Measurements from ENCODE around the gene RLN1. TPM values are rescaled to one million over a fixed set of nuclear protein-coding genes. Genes with fewer than 3 reads are reported as not detected.
"Not testable (repeated sequence)": the region's sequence is repeated elsewhere in the genome, so short reads cannot be mapped to it uniquely, and the experiment has no call there.

The RLN1 gene
- total and polyA plus RNA-seq, 2 donors (not counting 1 experiment from before 2014, with no cell fraction given), result not detected

DNA sequence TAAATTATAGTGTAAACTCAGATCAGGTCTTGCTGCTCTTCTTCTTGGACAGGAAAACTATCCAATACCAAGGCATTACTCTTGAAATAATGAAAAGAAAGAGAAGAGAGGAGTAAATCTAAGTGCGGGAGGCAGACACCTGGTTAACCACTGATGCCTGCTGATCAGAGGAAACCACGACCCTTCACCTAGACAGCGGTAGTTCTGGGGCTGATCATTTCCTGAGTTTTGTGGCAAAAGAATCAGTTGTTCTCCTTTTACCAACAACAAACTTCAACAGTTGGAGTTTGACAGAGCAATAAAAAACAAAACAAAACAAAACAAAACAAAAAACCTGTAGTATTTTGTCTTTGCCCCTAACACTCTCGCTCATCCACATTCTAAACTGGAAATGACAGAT is 3.0 kb downstream of the RLN1 start:
- H3K9ac ChIP-seq (ENCODE audit: insufficient read depth, low read length), result no peak overlapping the region
- DNase-seq (ENCODE audit: low read depth in 2 of 2), result no peak
- H3K9me3 ChIP-seq (ENCODE audit: control insufficient read depth, insufficient read depth, low read depth, low read length), result no peaks in the 10 kb centered on the region
- H4K20me1 ChIP-seq (ENCODE audit: control insufficient read depth, extremely low read depth, insufficient read depth, low read length), result no peaks in the 10 kb centered on the region
- H3K79me2 ChIP-seq (ENCODE audit: control insufficient read depth, insufficient read depth, low read length), result no peaks in the 10 kb centered on the region
- no peak overlapping the region for H3K4me2 ChIP-seq (ENCODE audit: extremely low read depth, insufficient read depth, low read length)
- peaks cover 6% of the 10 kb centered on the region for H3K27me3 ChIP-seq (ENCODE audit: control insufficient read depth, insufficient read depth, low read length)
- no peaks in the 10 kb centered on the region for H3K36me3 ChIP-seq (ENCODE audit: control insufficient read depth, insufficient read depth, low read length)
- no peak for TF ChIP-seq EZH2 (IDR thresholded peaks at IDR 0.05; ENCODE audit: low read length, missing control alignments)
- TF ChIP-seq, protein P1, sequence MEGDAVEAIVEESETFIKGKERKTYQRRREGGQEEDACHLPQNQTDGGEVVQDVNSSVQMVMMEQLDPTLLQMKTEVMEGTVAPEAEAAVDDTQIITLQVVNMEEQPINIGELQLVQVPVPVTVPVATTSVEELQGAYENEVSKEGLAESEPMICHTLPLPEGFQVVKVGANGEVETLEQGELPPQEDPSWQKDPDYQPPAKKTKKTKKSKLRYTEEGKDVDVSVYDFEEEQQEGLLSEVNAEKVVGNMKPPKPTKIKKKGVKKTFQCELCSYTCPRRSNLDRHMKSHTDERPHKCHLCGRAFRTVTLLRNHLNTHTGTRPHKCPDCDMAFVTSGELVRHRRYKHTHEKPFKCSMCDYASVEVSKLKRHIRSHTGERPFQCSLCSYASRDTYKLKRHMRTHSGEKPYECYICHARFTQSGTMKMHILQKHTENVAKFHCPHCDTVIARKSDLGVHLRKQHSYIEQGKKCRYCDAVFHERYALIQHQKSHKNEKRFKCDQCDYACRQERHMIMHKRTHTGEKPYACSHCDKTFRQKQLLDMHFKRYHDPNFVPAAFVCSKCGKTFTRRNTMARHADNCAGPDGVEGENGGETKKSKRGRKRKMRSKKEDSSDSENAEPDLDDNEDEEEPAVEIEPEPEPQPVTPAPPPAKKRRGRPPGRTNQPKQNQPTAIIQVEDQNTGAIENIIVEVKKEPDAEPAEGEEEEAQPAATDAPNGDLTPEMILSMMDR (conservative IDR thresholded peaks at IDR 0.05 in 1 of 2, IDR thresholded peaks at IDR 0.05 in 1 of 2; ENCODE audit: low read depth in 1 of 2, low read length in 2 of 2), result no peak
- no peaks in the 10 kb centered on the region for H3K4me1 ChIP-seq (ENCODE audit: control insufficient read depth, extremely low read depth, insufficient read depth, low read length)
- no peak overlapping the region for H3K4me3 ChIP-seq (replicated peaks in 1 of 4; ENCODE audit: control extremely low read depth in 1 of 4, insufficient read depth in 1 of 4, low read depth in 3 of 4, low read length in 4 of 4)
- H2AFZ ChIP-seq (ENCODE audit: low read length), result no peak overlapping the region
- H3K27ac ChIP-seq (ENCODE audit: insufficient read depth, low read length), result no peak overlapping the region

DNA sequence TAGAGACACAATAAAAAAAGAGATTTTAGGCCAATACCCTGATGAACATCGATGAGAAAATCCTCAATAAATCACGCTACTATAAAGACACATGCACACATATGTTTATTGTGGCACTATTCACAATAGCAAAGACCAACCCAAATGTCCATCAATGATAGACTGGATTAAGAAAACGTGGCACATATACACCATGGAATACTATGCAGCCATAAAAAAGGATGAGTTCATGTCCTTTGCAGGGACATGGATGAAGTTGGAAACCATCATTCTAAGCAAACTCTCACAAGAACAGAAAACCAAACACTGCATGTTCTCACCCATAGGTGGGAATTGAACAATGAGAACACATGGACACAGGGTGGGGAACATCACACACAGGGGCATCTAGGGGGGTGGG is 8.4 kb downstream of the RLN1 start:
- not testable (repeated sequence) for H3K9me3 ChIP-seq (ENCODE audit: control insufficient read depth, insufficient read depth, low read depth, low read length); H3K4me3 ChIP-seq (replicated peaks in 1 of 4; ENCODE audit: control extremely low read depth in 1 of 4, insufficient read depth in 1 of 4, low read depth in 3 of 4, low read length in 4 of 4); H3K4me1 ChIP-seq (ENCODE audit: control insufficient read depth, extremely low read depth, insufficient read depth, low read length); H3K9ac ChIP-seq (ENCODE audit: insufficient read depth, low read length); H3K27me3 ChIP-seq (ENCODE audit: control insufficient read depth, insufficient read depth, low read length); H3K36me3 ChIP-seq (ENCODE audit: control insufficient read depth, insufficient read depth, low read length); H4K20me1 ChIP-seq (ENCODE audit: control insufficient read depth, extremely low read depth, insufficient read depth, low read length); H3K4me2 ChIP-seq (ENCODE audit: extremely low read depth, insufficient read depth, low read length); H3K79me2 ChIP-seq (ENCODE audit: control insufficient read depth, insufficient read depth, low read length); H2AFZ ChIP-seq (ENCODE audit: low read length); H3K27ac ChIP-seq (ENCODE audit: insufficient read depth, low read length); DNase-seq (ENCODE audit: low read depth in 2 of 2)

DNA sequence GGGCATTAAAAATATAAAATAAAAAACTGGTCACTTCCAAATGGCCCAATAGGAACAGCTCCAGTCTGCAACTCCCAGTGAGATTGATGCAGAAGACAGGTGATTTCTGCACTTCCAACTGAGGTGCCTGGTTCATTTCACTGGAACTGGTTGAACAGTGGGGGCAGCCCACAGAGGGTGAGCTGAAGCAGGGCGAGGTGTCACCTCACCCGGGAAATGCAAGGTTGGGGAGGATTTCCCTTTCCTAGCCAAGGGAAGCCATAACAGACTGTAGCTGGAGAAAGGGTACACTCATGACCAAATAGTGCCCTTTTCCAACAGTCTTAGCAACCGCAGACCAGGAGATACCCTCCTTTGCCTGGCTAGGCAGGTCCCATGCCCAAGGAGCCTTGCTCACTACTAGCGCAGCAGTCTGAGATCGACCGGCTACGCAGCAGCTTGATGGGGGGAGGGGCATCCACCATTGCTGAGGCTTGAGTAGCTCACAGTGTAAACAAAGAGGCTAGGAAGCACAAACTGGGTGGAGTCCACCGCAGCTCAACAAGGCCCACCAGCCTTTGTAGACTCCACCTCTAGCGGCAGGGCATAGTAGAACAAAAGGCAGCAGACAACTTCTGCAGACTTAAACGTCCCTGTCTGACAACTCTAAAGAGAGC is 12.7 kb downstream of the RLN1 start:
- Histone ChIP-seq H3K27me3 (ENCODE audit: control insufficient read depth, insufficient read depth, low read length) (no peaks in the 10 kb centered on the region), H3K4me2 (ENCODE audit: extremely low read depth, insufficient read depth, low read length) (no peak overlapping the region), H4K20me1 (ENCODE audit: control insufficient read depth, extremely low read depth, insufficient read depth, low read length) (no peaks in the 10 kb centered on the region), H3K9ac (ENCODE audit: insufficient read depth, low read length) (no peak overlapping the region), H3K36me3 (ENCODE audit: control insufficient read depth, insufficient read depth, low read length) (no peaks in the 10 kb centered on the region), H3K4me1 (ENCODE audit: control insufficient read depth, extremely low read depth, insufficient read depth, low read length) (no peaks in the 10 kb centered on the region), H3K27ac (ENCODE audit: insufficient read depth, low read length) (no peak overlapping the region), H2AFZ (ENCODE audit: low read length) (no peak overlapping the region), H3K9me3 (ENCODE audit: control insufficient read depth, insufficient read depth, low read depth, low read length) (no peaks in the 10 kb centered on the region), H3K79me2 (ENCODE audit: control insufficient read depth, insufficient read depth, low read length) (no peaks in the 10 kb centered on the region), H3K4me3 (replicated peaks in 1 of 4; ENCODE audit: control extremely low read depth in 1 of 4, insufficient read depth in 1 of 4, low read depth in 3 of 4, low read length in 4 of 4) (no peak overlapping the region)
- peak; percentile 7 to 35 for DNase-seq (ENCODE audit: low read depth in 2 of 2)
- no peak for TF ChIP-seq EZH2 (IDR thresholded peaks at IDR 0.05; ENCODE audit: low read length, missing control alignments)
- TF ChIP-seq, protein P1 (conservative IDR thresholded peaks at IDR 0.05 in 1 of 2, IDR thresholded peaks at IDR 0.05 in 1 of 2; ENCODE audit: low read depth in 1 of 2, low read length in 2 of 2), result no peak
